Measurements from ENCODE around the gene PSKH1.

DNA sequence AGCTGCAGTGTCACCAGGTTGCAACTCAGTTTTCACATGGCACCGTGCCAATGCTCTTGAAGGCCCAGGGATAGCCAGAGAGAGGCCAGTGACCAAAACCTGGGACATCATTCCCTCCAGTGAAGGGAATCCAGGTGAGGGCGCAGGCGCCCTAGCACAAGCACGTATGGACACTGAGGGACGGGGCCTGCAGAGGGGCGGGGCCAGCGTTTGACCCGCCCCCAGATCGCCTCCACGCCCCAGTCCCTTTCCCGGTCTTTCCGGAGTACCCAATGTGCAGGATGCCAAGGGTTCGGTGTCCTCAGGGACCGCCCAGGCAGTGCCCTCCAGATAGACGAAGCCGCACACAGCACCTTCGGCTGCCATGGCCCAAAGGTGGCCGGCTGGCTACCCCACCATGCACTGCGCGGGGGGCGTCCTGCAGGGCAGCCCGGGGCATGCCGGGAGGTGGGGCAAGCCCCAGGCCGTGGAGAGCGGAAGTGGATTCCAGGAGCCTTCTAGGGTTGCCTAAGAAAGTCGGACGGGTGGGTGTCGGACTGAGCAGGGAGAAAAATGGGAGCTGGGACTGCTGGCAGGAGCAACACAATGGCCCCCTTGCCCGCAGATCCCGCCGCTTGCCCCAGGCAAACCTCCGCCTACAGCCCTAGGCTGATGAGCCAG lies 70.7 kb downstream of the PSKH1 start:
- TF ChIP-seq ZSCAN23 (tag by site-specific recombination; IDR thresholded peaks at IDR 0.05), result no peak
- TF ChIP-seq, protein P1, sequence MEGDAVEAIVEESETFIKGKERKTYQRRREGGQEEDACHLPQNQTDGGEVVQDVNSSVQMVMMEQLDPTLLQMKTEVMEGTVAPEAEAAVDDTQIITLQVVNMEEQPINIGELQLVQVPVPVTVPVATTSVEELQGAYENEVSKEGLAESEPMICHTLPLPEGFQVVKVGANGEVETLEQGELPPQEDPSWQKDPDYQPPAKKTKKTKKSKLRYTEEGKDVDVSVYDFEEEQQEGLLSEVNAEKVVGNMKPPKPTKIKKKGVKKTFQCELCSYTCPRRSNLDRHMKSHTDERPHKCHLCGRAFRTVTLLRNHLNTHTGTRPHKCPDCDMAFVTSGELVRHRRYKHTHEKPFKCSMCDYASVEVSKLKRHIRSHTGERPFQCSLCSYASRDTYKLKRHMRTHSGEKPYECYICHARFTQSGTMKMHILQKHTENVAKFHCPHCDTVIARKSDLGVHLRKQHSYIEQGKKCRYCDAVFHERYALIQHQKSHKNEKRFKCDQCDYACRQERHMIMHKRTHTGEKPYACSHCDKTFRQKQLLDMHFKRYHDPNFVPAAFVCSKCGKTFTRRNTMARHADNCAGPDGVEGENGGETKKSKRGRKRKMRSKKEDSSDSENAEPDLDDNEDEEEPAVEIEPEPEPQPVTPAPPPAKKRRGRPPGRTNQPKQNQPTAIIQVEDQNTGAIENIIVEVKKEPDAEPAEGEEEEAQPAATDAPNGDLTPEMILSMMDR (tag by site-specific recombination; IDR thresholded peaks at IDR 0.05), result no peak
- no peak for TF ChIP-seq GLI4 (tag by site-specific recombination; IDR thresholded peaks at IDR 0.05)
- no peak for TF ChIP-seq MZF1 (tag by site-specific recombination; IDR thresholded peaks at IDR 0.05; ENCODE audit: borderline replicate concordance)
- no peak for TF ChIP-seq YY1 (tag by site-specific recombination; IDR thresholded peaks at IDR 0.05)
- TF ChIP-seq ZNF658 (tag by site-specific recombination; IDR thresholded peaks at IDR 0.05), result no peak
